Measurements from ENCODE around the gene C2orf92.

The C2orf92 gene

DNA sequence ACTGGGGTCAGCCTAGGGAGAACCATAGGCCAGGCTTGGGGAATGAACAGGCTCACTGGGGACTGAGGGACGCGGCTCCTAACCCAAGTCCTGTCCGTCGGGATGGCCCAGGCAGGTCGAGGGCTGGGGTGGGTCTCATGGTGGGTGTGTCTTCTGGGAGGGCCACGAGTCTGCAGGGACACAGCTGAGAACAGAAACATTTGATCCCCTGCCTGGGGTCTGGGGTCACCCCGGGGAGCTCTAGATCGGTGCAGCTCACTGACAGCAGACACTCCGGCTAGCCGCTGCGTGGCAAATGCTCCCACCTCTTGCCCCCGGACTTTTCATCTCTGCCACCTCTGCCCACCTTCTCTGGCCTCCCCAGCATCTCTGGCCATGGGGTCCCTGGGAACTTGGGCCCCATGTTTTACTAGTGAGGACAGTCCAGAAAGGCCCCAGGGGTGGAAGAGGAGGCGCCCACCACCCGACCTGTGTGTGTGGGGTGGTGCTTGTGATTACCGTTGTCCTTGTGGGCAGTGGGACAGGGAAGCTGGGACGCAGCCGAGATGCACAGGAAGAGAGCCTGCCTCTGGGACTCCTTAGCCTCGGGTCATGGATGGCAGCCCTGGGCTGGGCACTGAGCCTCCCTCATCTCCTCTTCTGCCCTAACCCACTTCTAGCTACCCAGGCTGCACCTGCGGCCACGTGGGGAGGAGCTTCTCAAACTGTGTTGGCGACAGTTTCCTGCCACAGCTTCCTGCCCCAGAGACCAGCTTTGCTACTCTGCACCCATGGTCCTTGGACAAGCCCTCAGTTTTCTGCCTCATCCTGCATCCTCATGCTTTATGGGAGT is 48.8 kb downstream of the C2orf92 start:
- no peaks in the 10 kb centered on the region for H3K9me3 ChIP-seq (ENCODE audit: insufficient read depth, low read length, severe bottlenecking)
- H3K27me3 ChIP-seq (ENCODE audit: insufficient read depth, low read length, poor library complexity) = no peaks in the 10 kb centered on the region
- peaks cover 27% of the 10 kb centered on the region for H4K20me1 ChIP-seq (ENCODE audit: insufficient read depth, low read length)
- H3K36me3 ChIP-seq (ENCODE audit: insufficient read depth, low read length) = peaks cover 77% of the 10 kb centered on the region
- peak overlapping the region; percentile 98 for H3K9ac ChIP-seq (ENCODE audit: low read depth, low read length)
- peak overlapping the region in 1 of 2 experiments; percentile 48; a peak in 2 of 4 replicates for H3K4me3 ChIP-seq (ENCODE audit: low read depth in 1 of 2, low read length in 2 of 2)
- peak overlapping the region; percentile 84 for H3K4me2 ChIP-seq (ENCODE audit: insufficient read depth, low read length)
- peak overlapping the region; percentile 98 for H3K27ac ChIP-seq (ENCODE audit: low read length)
- TF ChIP-seq, protein P1, sequence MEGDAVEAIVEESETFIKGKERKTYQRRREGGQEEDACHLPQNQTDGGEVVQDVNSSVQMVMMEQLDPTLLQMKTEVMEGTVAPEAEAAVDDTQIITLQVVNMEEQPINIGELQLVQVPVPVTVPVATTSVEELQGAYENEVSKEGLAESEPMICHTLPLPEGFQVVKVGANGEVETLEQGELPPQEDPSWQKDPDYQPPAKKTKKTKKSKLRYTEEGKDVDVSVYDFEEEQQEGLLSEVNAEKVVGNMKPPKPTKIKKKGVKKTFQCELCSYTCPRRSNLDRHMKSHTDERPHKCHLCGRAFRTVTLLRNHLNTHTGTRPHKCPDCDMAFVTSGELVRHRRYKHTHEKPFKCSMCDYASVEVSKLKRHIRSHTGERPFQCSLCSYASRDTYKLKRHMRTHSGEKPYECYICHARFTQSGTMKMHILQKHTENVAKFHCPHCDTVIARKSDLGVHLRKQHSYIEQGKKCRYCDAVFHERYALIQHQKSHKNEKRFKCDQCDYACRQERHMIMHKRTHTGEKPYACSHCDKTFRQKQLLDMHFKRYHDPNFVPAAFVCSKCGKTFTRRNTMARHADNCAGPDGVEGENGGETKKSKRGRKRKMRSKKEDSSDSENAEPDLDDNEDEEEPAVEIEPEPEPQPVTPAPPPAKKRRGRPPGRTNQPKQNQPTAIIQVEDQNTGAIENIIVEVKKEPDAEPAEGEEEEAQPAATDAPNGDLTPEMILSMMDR (IDR thresholded peaks at IDR 0.05; ENCODE audit: borderline replicate concordance, extremely low read depth, low read length, poor library complexity, severe bottlenecking) = no peak
- no peak for TF ChIP-seq EZH2 (IDR thresholded peaks at IDR 0.05; ENCODE audit: borderline replicate concordance, low read depth, low read length, severe bottlenecking)
- ATAC-seq (ENCODE audit: insufficient read depth, low read depth) (peak; percentile 88), DNase-seq (peak; percentile 93)
- H2AFZ ChIP-seq (ENCODE audit: low read depth, low read length) = no peak overlapping the region
- peaks cover 98% of the 10 kb centered on the region for H3K79me2 ChIP-seq (ENCODE audit: insufficient read depth, low read length)
- H3K4me1 ChIP-seq (ENCODE audit: insufficient read depth, low read length) = peaks cover 60% of the 10 kb centered on the region

DNA sequence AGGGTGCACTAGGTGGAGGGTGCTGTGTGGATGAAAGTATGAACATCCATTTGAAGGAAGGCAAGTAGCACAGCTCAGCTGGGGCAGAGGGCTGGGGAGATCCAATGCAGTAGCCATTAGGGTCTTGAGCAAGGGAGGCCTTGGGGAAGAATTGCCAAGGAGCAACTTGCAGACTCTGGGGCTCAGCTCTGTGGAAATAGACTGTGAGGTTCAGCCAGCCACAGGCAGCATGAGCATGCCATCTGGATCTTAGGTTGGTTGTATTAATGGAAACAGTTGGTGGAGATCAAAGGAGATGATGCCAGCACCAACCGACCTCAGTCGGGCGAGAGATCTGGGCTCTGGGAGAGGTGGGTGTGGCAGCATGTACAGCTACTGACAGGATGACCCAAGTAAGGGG is 49.4 kb downstream of the C2orf92 start:
- Histone ChIP-seq H3K27me3 (ENCODE audit: insufficient read depth, low read length, poor library complexity) (no peaks in the 10 kb centered on the region), H3K4me1 (ENCODE audit: insufficient read depth, low read length) (peaks cover 59% of the 10 kb centered on the region), H3K79me2 (ENCODE audit: insufficient read depth, low read length) (peaks cover 98% of the 10 kb centered on the region), H3K4me2 (ENCODE audit: insufficient read depth, low read length) (peak overlapping the region; percentile 84), H3K4me3 (ENCODE audit: low read depth in 1 of 2, low read length in 2 of 2) (peak overlapping the region in 1 of 2 experiments; percentile 48; a peak in 2 of 4 replicates), H3K27ac (ENCODE audit: low read length) (peak overlapping the region; percentile 98), H3K36me3 (ENCODE audit: insufficient read depth, low read length) (peaks cover 81% of the 10 kb centered on the region), H3K9ac (ENCODE audit: low read depth, low read length) (peak overlapping the region; percentile 98), H3K9me3 (ENCODE audit: insufficient read depth, low read length, severe bottlenecking) (no peaks in the 10 kb centered on the region), H4K20me1 (ENCODE audit: insufficient read depth, low read length) (peaks cover 34% of the 10 kb centered on the region), H2AFZ (ENCODE audit: low read depth, low read length) (no peak overlapping the region)
- ATAC-seq (ENCODE audit: insufficient read depth, low read depth) (peak; percentile 69), DNase-seq (peak; percentile 85)
- TF ChIP-seq, protein P1 (IDR thresholded peaks at IDR 0.05; ENCODE audit: borderline replicate concordance, extremely low read depth, low read length, poor library complexity, severe bottlenecking) = no peak
- TF ChIP-seq EZH2 (IDR thresholded peaks at IDR 0.05; ENCODE audit: borderline replicate concordance, low read depth, low read length, severe bottlenecking) = no peak

GRCh38 chr2:97719362-97720155 is 50.0 kb downstream of the C2orf92 start:
- peaks cover 55% of the 10 kb centered on the region for H3K4me1 ChIP-seq (ENCODE audit: insufficient read depth, low read length)
- peak overlapping the region; percentile 98 for H3K9ac ChIP-seq (ENCODE audit: low read depth, low read length)
- H3K36me3 ChIP-seq (ENCODE audit: insufficient read depth, low read length) = peaks cover 81% of the 10 kb centered on the region
- TF ChIP-seq, protein P1 (IDR thresholded peaks at IDR 0.05; ENCODE audit: borderline replicate concordance, extremely low read depth, low read length, poor library complexity, severe bottlenecking) = no peak
- TF ChIP-seq EZH2 (IDR thresholded peaks at IDR 0.05; ENCODE audit: borderline replicate concordance, low read depth, low read length, severe bottlenecking) = no peak
- H3K4me2 ChIP-seq (ENCODE audit: insufficient read depth, low read length) = peak overlapping the region; percentile 84
- peak overlapping the region in 1 of 2 experiments; percentile 48; a peak in 2 of 4 replicates for H3K4me3 ChIP-seq (ENCODE audit: low read depth in 1 of 2, low read length in 2 of 2)
- peaks cover 98% of the 10 kb centered on the region for H3K79me2 ChIP-seq (ENCODE audit: insufficient read depth, low read length)
- peak overlapping the region; percentile 98 for H3K27ac ChIP-seq (ENCODE audit: low read length)
- peaks cover 40% of the 10 kb centered on the region for H4K20me1 ChIP-seq (ENCODE audit: insufficient read depth, low read length)
- no peak for DNase-seq
- ATAC-seq (ENCODE audit: insufficient read depth, low read depth) = no peak
- H3K9me3 ChIP-seq (ENCODE audit: insufficient read depth, low read length, severe bottlenecking) = no peaks in the 10 kb centered on the region
- no peaks in the 10 kb centered on the region for H3K27me3 ChIP-seq (ENCODE audit: insufficient read depth, low read length, poor library complexity)
- no peak overlapping the region for H2AFZ ChIP-seq (ENCODE audit: low read depth, low read length)

Measured in DND-41 (cell line).